Measurements from ENCODE around the gene ACTN3. TPM values are rescaled to one million over a fixed set of nuclear protein-coding genes. Genes with fewer than 3 reads are reported as not detected.

The ACTN3 gene
- polyA plus RNA-seq, 3 donors = not detected

- Mint-ChIP-seq H3K27ac (peak overlapping the region in 6 of 7 donors; percentile 20 to 83 (median 48)), H3K36me3 (peaks cover 38 to 56% of the 10 kb centered on the region in 2 donors), H3K4me3 (no peak overlapping the region), H3K27me3 (ENCODE audit: low read depth in 3 of 3) (no peaks in the 10 kb centered on the region), H3K9me3 (no peaks in the 10 kb centered on the region), H3K4me1 (peaks cover 22% of the 10 kb centered on the region)
- peaks cover 21 to 24% of the 10 kb centered on the region in 2 donors for H3K4me1 ChIP-seq (ENCODE audit: control insufficient read depth in 1 of 2, insufficient read depth in 2 of 2, low read length in 2 of 2)
- no peaks in the 10 kb centered on the region for H3K9me3 ChIP-seq (replicated peaks in 1 of 2; ENCODE audit: control insufficient read depth in 1 of 2, insufficient read depth in 1 of 2, low read length in 2 of 2)
- peak overlapping the region; percentile 5 to 17 for H3K27ac ChIP-seq (ENCODE audit: low read depth in 1 of 2, low read length in 2 of 2)
- H3K79me2 ChIP-seq (ENCODE audit: insufficient read depth, low read length) = no peaks in the 10 kb centered on the region
- peak in 2 of 3 donors; percentile 29 to 46 for DNase-seq
- no peak overlapping the region for H3K4me3 ChIP-seq (replicated peaks in 1 of 3; ENCODE audit: low read depth in 2 of 3, low read length in 3 of 3)
- peak overlapping the region; percentile 23 for H3K4me2 ChIP-seq (replicated peaks; ENCODE audit: extremely low read depth, low read length, poor library complexity, severe bottlenecking)
- no CpG with 5 or more reads among the region's 4 CpGs for WGBS (ENCODE audit: insufficient coverage)
- H3K27me3 ChIP-seq (ENCODE audit: control insufficient read depth in 2 of 2, insufficient read depth in 2 of 2, low read length in 2 of 2) = no peaks in the 10 kb centered on the region
- no peak overlapping the region for H2AFZ ChIP-seq (ENCODE audit: insufficient read depth, low read depth, low read length, poor library complexity, severe bottlenecking)
- no peak for TF ChIP-seq CTCF (IDR thresholded peaks at IDR 0.05)
- no peak overlapping the region for H3K9ac ChIP-seq (ENCODE audit: insufficient read depth, low read length, poor library complexity, severe bottlenecking)
- intact Hi-C loops (cut with micrococcal nuclease) = no loop called here
- no peaks in the 10 kb centered on the region for H4K20me1 ChIP-seq (ENCODE audit: insufficient read depth, low read length)
- peaks cover 31 to 44% of the 10 kb centered on the region in 2 donors for H3K36me3 ChIP-seq (replicated peaks in 1 of 2; ENCODE audit: control insufficient read depth in 1 of 2, insufficient read depth in 2 of 2, low read length in 2 of 2)
Observed at GRCh38 chr11:66600631-66601233, 54.0 kb downstream of the ACTN3 start.

GRCh38 chr11:66603072-66603471 lies 56.4 kb downstream of the ACTN3 start:
- Histone ChIP-seq H3K27me3 (ENCODE audit: control insufficient read depth in 2 of 2, insufficient read depth in 2 of 2, low read length in 2 of 2) (no peaks in the 10 kb centered on the region), H3K4me1 (ENCODE audit: control insufficient read depth in 1 of 2, insufficient read depth in 2 of 2, low read length in 2 of 2) (peaks cover 32 to 33% of the 10 kb centered on the region in 2 donors), H4K20me1 (ENCODE audit: insufficient read depth, low read length) (no peaks in the 10 kb centered on the region), H3K4me3 (replicated peaks in 1 of 3; ENCODE audit: low read depth in 2 of 3, low read length in 3 of 3) (no peak overlapping the region), H3K9me3 (replicated peaks in 1 of 2; ENCODE audit: control insufficient read depth in 1 of 2, insufficient read depth in 1 of 2, low read length in 2 of 2) (no peaks in the 10 kb centered on the region), H3K36me3 (replicated peaks in 1 of 2; ENCODE audit: control insufficient read depth in 1 of 2, insufficient read depth in 2 of 2, low read length in 2 of 2) (peaks cover 33 to 50% of the 10 kb centered on the region in 2 donors), H3K4me2 (replicated peaks; ENCODE audit: extremely low read depth, low read length, poor library complexity, severe bottlenecking) (no peak overlapping the region), H3K27ac (ENCODE audit: low read depth in 1 of 2, low read length in 2 of 2) (no peak overlapping the region), H3K9ac (ENCODE audit: insufficient read depth, low read length, poor library complexity, severe bottlenecking) (no peak overlapping the region), H2AFZ (ENCODE audit: insufficient read depth, low read depth, low read length, poor library complexity, severe bottlenecking) (no peak overlapping the region), H3K79me2 (ENCODE audit: insufficient read depth, low read length) (no peaks in the 10 kb centered on the region)
- no peak for DNase-seq
- peaks cover 32% of the 10 kb centered on the region for H3K4me1 Mint-ChIP-seq
- H3K27me3 Mint-ChIP-seq (ENCODE audit: low read depth in 3 of 3) = no peaks in the 10 kb centered on the region
- peaks cover 42 to 59% of the 10 kb centered on the region in 2 donors for H3K36me3 Mint-ChIP-seq
- intact Hi-C loops (cut with micrococcal nuclease) = no loop called here
- H3K4me3 Mint-ChIP-seq = no peak overlapping the region
- no peak overlapping the region for H3K27ac Mint-ChIP-seq
- H3K9me3 Mint-ChIP-seq = no peaks in the 10 kb centered on the region
- 96% methylated on average over 4 of the region's 6 CpGs for WGBS (ENCODE audit: insufficient coverage)
- no peak for TF ChIP-seq CTCF (IDR thresholded peaks at IDR 0.05)
